Measurements from ENCODE around the gene MAPK6.

Gene MAPK6

DNA sequence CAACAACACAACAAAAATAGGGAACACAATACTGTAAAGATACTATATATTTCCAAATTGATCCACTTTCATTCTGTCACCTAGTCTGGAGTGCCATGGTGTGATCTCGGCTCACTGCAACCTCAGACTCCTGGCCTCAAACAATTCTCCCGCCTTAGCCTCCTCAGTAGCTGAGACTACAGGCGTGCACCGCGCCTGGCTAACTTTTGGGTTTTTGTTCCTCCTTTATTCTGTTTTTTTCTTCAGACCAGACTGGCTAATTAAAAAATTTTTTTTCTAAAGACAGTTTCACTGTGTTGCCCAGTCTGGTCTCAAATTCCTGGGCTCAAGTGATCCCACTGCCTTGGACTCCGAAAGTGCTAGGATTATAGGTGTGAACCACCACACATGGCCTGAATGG, 88.2 kb downstream of the MAPK6 start:
- no peak for DNase-seq

DNA sequence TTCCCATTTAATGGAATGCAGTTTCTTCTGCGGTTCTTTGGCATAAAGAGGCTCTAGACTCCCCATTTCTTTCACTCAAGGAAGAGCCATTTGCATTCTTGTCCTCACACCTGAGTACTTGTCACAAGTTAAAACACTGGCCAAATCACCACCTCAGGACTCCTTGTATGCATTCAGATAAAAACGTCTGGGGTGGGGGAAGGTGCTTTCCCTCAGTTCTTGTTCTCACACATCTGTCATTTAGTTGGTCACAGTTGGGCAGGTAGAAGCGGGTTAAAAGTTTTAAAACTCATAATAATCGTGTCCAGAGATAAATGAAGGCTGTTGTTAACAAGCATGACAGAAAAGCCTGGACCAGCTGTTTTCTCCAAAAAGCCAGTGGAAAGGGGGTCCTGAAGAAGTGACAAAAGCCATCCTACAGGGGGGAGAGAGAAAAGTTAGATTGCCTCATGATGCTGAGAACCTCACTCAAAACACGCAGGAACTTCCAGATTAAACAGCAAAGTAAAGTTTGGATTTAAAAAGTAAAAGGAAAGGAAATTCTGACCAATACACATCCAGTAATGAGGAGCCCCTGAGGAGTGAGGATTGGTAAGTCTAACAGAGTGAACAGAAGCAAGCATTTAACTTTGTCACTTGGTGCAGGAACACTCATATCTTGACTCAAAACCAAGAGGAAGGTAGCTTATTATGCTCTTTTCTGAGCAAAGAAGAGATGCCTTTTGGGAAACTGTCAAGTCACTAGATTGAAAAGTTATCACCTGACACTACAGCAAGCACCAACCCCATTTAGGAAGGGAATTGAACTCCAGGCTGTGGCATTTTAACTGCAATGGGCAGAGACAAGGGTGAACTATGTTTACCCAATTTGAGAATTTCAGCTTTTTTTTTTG, 90.8 kb downstream of the MAPK6 start:
- no peak for DNase-seq

DNA sequence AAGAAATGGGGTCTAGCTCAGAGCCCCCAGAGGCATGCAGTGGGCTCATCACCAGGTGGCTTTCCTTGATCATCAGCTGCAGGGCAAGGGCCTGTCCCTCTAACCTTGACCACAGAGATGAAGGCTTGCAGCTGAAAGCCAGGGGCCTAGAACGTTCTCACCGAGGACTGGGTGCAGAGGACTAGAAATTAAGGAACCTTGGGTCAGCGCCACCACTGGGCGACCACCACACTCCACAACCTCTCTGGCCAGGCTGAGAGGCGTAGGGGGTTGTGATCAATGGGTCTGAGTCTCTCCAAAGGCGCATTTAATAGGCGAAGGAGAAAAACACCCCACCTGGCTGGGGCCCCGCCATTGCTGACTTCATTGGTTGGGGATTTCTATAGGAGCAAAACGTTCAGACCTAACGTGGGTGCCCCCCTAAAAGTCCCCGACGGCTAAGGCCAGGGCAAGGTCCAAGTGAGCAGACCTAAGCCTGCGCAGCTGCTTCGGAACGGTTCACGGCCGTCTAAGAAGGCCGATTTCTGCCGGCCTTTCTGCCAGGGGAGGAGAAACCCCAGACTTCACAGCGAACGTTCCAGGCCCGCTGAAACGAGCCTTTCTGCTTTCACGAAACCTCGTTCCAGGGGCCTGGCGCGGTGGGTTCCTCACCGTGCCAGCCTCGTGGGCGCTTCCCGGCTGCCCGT, 92.6 kb downstream of the MAPK6 start:
- DNase-seq: no peak

DNA sequence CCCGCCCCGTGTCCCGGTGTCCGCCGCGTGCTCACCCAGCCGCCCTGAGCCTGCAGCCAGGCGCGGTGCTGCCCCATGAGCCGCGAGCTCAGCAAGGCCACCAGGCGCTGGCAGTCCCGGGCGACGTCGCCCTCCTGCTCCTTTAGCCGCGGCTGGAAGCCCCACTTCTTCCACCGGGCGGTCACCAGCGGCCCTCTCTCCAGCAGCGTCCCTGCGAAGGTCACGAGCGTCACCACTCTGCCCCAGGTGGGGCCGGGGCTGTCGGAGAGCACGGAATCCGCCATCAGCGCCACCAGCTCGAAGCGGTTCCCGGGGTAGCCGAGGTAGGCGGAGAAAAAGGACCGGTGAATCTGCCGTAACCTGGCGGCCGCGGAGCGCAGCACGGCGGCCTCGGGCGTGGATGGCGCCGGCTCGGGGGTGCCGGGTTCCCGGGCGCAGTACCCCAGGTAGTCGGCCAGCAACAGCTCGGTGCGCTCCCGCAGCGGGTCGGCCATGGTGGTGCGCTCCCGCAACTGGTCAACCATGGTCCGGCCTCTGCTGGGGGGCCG, 93.3 kb downstream of the MAPK6 start:
- DNase-seq: no peak

DNA sequence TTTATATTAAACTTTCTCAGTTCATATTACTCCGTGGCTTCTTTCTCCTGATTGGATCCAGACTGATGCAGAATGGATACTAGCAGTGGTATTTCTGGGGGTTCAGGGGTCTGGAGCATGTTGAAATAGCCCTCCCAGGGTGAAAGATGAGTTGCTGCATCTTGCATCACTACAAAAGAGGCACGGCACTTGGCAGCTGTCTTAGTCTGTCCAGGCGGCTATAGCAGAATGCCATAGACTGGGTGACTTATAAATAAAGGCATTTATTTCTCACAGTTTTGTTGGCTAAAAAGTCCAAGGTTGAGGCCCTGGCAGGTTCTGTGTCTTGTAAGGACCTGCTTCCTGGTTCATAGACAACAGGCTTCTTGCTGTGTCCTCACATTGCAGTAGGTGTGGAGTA, 94.2 kb downstream of the MAPK6 start:
- no peak for DNase-seq

DNA sequence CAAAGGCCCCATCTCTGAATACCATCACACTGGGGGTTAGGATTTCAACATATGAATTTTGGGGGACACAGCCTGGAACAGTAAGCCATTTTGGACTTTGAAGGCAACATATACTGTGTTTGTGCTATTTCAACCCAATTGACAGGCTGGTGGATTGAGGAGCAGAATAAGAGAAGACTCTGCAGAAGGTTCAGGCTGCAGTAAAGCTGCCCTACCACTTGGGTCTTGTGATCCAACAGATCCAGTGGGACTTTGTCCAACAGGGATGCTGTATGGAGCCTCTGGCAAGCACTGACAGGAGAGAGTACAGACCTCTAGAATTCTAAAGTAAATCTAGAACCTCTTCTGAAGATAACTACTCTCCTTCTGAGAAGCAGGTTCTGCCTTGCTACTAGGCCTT, 94.7 kb downstream of the MAPK6 start:
- no peak for DNase-seq

DNA sequence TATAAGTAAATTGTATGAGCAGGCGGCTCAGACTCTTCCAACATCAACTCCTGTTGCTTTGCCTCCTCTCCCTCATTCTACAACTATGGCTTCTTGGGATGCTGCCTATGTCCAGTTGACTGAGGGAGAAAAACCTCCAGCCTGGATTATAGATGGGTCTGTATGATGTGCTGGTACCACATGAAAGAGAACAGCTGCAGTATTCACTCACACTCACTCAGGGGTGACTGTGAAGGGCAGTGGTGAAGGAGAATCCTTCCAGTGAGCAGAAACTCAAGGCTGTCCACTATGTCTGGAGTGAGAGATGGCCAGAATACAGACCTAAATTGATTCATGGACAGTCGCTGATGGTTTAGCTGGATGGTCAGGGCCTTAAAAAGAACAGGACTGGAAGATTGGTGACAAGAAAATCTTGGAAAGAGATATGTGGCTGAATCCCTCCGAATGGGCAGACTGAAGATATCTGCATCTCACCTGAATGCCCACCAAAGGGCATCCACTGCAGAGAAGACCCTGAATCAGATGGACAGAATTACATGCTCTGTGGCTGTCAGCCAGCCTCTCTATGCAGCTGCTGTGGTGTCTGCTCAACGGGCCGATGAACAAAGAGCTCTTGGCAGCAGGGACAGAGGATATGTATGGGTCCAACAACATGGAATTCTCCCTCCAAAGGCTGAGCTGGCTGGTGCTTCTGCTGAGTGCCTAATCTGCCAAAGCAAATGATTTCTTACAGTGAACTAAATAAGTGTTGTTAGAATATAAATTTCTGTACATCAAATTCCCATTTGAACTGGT, 95.4 kb downstream of the MAPK6 start:
- no peak for DNase-seq

DNA sequence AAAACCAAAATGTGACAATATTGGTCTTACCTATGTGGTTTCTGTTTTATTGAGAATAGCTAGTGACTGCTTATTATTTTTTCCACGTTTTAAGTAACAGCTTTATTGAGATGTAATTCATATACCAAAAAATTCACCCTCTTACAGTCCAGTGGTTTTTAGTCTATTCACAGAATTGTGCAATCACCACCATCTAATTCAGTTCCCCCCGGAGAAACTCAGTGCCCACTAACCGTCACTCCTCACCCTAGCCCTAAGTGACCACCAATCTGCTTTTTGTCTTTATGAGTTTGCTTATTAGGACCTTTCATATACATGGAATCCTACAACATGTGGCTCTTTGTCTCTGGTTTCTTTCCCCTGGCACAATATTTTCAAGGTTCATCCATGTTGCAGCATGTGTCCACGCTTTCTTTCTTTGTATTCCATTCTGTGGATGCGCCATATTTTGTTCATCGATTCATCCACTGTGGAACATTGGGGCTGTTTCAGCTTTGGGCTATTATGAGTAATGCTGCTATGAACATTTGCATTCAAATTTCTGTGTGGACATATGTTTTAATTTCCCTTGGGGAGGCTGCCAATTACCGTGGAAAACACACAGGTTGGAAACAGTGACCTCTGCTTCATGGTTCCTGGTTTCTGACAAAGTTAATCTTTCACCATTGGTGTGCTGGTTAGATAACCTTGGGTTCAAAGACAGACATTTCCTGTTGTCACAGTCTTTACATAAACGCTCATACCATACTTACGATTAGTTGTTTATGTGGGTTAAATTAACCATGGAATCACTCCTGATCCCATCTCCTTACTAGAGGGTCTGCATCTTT, 96.8 kb downstream of the MAPK6 start:
- DNase-seq: no peak
